Urothelium cell line (cell line): Measurements from ENCODE around the gene CEP104.
A peak's percentile ranks its signal among the peaks of the same experiment; 100 is the strongest.

Experiments used
- DNase-seq: peaks from one replicate; pipeline ENCODE4 v3.0.0; 2011; ENCODE audit warnings: low spot score, mixed read lengths
- FAIRE-seq: peaks from 2 replicates; lab custom pipeline; 2011; peaks lifted over from hg19 to GRCh38; lab: Jason Lieb, UNC

The CEP104 gene

GRCh38 chr1:3856923-3857790 is at the start of gene CEP104, which contains the start of gene DFFB:
Gene CEP104 (minus strand): TSS chr1:3857211. CDS start chr1:3852407, 4,804 bp downstream.
Gene DFFB (plus strand): TSS chr1:3857476. CDS start chr1:3857604, 128 bp downstream.
- peak; percentile 17 for FAIRE-seq

DNA sequence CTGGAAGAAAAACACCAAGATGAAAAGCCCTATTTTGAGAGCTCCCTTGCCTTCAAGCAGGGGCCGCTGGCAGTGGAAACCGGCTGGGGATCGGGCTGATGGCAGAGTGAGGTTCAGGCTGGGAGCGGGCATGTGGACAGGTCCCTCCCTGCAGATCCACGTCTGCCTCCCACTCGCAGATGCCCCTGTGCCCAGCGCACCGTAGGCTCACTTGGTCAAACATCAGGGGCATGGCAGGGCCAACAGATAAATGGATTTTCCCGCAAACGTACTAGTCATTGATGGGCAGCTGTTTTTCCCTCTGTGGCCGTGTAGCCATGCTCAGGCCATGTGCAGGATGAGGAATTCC is 49.6 kb upstream of the CEP104 start:
- DNase-seq (no peak), FAIRE-seq (no peak)

More at GRCh38 chr1:3856923-3857790, at the start of gene CEP104, which contains the start of gene DFFB:
- DNase-seq: peak; percentile 97

GRCh38 chr1:3905953-3906671 is 49.1 kb upstream of the CEP104 start:
- DNase-seq (no peak), FAIRE-seq (no peak)

GRCh38 chr1:3905266-3905952 is 48.4 kb upstream of the CEP104 start:
- DNase-seq: no peak
- no peak for FAIRE-seq

DNA sequence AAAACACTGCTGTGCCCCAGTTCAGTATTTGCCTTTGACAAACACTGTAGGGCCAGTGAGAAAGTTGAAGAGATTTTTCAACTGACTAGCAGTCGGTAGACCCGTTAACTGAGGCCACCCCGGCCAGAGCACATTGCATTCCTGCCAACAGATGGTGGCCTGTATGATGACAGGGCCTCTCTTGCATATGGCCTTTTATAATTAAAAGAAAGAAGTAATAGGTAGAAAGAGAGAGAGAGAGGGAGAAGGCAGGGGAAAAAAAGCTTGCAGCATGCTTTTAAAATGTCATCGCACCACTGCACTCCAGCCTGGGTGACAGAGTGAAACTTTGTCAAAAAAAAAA is 47.8 kb upstream of the CEP104 start:
- DNase-seq: no peak
- no peak for FAIRE-seq

DNA sequence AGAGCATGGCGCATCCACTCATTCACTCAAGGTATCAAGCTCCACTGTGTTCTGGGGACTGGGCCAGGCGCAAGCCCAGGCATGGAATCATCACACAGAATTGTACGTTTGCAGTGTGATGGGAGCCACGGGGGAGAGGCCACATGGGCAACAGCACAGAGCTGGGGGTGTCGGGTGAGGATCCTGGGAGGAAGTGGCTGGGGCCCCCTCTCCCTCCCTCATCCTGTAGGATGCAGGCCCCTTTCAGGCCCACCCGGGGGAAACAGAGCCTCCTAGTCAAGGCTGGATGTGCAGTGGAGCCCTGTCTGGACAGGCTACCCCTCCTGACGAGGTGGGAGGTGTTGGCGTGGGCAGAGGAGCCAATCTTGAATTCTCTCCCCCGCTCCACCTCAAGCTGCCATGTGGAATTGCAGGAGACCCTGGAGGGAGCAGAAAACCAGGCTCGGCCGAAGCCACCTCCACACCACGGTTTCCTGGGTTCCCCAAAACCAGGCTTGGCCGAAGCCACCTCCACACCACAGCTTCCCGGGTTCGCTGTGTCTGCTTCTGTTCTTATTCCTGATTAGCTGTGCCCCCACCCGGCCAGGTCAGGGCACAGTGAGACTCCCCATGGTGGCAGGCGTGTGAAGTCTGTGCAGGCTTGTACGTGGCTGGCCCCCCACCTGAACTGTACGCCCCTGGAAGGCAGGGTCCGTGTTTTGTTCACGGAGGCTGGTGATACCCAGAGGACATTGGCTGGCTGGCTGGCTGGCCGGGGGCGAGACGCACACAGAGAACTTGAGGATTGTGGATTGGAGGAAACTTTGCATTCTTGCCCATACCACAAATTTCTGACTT is 47.2 kb upstream of the CEP104 start:
- FAIRE-seq: no peak
- no peak for DNase-seq

- FAIRE-seq (no peak), DNase-seq (no peak)
Observed at GRCh38 chr1:3903141-3904005, 46.4 kb upstream of the CEP104 start.

DNA sequence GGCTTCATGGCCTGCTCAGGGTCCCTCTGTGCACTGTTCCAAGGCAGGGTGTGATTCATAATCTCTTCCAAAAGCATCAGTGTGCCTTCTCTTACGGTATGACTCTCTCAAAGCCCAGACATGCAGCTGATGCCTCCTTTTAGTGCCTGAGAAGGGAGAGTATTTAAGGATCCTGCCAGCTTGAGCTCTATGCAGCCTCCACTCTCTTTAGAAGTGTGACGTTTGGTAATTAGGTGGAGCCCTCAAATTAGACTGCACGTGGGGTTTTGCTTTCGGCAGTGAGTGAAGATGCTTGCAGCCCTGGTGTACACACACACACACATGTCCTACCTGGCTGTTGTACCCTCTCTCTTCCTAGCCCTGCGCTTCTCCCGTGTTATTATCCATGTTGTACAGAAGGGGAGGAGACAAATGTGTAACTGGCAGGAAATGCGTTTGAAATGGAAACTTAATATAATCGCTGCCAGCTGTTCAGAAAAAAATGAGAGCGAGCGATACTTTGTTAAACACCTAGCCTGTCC is 45.6 kb upstream of the CEP104 start:
- no peak for DNase-seq
- no peak for FAIRE-seq

DNA sequence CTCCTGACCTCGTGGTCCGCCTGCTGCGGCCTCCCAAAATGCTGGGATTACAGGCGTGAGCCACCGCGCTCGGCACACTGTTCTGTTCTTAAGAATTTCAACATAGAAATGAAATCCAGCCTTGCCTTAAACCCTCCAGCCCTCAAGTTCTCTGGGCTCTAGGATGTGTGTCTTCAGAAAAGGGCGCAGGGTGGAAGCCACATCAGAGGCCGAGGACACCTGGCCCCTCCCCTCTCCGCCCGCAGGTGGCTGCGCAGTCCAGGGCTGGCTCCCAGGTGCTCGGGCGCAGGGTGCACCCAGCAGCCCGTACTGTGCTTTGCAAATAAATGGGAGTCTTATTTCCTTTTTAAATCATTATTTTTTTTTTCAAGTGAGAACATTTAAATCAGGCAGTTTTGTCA is 45.1 kb upstream of the CEP104 start:
- FAIRE-seq (no peak), DNase-seq (no peak)

GRCh38 chr1:3900969-3901529 is 44.0 kb upstream of the CEP104 start:
- peak; percentile 93 for DNase-seq
- FAIRE-seq: peak; percentile 92

- FAIRE-seq: peak; percentile 81
Observed at GRCh38 chr1:3900150-3900968, 43.3 kb upstream of the CEP104 start, which contains the start of gene C1orf174. Gene C1orf174 (minus strand): TSS chr1:3900272. CDS start chr1:3900186, 86 bp downstream.

GRCh38 chr1:3899754-3900149 is 42.7 kb upstream of the CEP104 start:
- no peak for DNase-seq
- FAIRE-seq: no peak

More at GRCh38 chr1:3900150-3900968, 43.3 kb upstream of the CEP104 start, which contains the start of gene C1orf174:
- DNase-seq: peak; percentile 88

GRCh38 chr1:3898994-3899753 is 42.2 kb upstream of the CEP104 start:
- no peak for DNase-seq
- FAIRE-seq: no peak

- DNase-seq (no peak), FAIRE-seq (no peak)
Observed at GRCh38 chr1:3898475-3898735, 41.4 kb upstream of the CEP104 start.

GRCh38 chr1:3896396-3897000 is 39.5 kb upstream of the CEP104 start:
- FAIRE-seq (no peak), DNase-seq (no peak)

DNA sequence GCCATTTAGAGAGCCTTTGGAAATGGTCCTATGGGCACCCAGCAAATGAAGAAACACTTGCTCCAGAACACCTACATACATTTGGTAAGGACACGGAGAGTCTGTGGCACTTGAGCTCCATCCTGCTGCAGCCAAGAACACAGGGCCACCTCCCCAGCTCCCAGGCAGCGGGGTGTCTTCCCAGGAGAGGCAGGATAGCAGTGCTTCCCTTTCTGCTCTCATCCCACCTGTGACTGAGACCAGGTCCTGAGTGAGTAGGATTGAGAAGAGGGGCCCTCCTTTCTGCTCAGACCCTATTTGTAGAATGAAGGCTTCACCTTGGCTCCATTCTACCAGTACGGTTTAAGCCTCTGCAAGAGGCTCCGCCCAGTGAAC is 38.9 kb upstream of the CEP104 start:
- no peak for FAIRE-seq
- DNase-seq: no peak

DNA sequence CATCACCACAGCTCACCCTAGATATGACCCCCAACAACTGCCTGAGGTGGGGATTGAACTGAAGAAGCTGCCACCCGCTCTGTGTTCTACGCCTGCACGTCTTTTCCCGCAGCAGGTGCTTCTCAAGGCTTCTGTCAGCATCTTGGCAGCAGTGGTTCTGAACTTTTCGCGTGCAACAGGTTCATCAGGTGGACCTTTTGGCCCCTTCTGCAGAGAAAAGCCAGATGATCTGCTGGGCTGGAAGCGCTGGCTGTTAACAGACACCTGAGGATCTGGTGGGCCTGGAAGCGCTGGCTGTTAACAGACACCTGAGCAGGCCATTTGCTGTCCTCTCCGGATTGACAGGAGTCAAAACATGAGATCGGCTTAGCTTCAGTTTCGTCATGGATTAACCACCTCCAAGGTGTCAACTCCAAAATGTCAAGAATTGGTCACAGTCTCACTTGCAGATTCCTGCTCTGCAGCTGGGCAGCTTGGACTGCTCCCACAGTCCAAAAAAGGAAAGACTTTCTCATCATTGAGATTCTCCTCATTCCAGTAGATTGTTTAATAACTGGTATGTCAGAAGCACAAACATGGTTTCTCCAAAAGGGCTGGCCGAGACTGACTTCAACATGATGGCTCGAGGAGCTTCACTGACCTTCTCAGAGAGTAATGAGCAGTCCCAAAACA is 38.4 kb upstream of the CEP104 start:
- DNase-seq (no peak), FAIRE-seq (no peak)
